ENCODE data around the gene CDK14.

Gene CDK14

GRCh38 chr7:90856351-90857070 lies 260.4 kb downstream of the CDK14 start:
- DNase-seq: no peak

GRCh38 chr7:90857603-90858002 lies 261.5 kb downstream of the CDK14 start:
- no peak for DNase-seq

GRCh38 chr7:90858546-90858945 lies 262.4 kb downstream of the CDK14 start:
- no peak for DNase-seq

GRCh38 chr7:90859521-90859920 lies 263.4 kb downstream of the CDK14 start:
- no peak for DNase-seq

- DNase-seq: no peak
These were observed 268.0 kb downstream of the CDK14 start for GRCh38 chr7:90864088-90864487.

GRCh38 chr7:90869335-90869734 lies 273.2 kb downstream of the CDK14 start:
- DNase-seq: no peak

GRCh38 chr7:90876701-90877100 lies 280.6 kb downstream of the CDK14 start:
- no peak for DNase-seq

GRCh38 chr7:90877201-90877600 lies 281.1 kb downstream of the CDK14 start:
- DNase-seq: no peak

GRCh38 chr7:90879924-90880323 lies 283.8 kb downstream of the CDK14 start:
- DNase-seq: no peak

- no peak for DNase-seq
These were observed 290.3 kb downstream of the CDK14 start for GRCh38 chr7:90886416-90886815.

GRCh38 chr7:90889210-90889609 lies 293.1 kb downstream of the CDK14 start:
- DNase-seq: no peak

GRCh38 chr7:90889644-90890043 lies 293.5 kb downstream of the CDK14 start:
- no peak for DNase-seq

GRCh38 chr7:90891529-90891928 lies 295.4 kb downstream of the CDK14 start:
- DNase-seq: no peak

GRCh38 chr7:90892213-90892612 lies 296.1 kb downstream of the CDK14 start:
- DNase-seq: no peak

GRCh38 chr7:90894122-90894521 lies 298.0 kb downstream of the CDK14 start:
- DNase-seq: no peak

- DNase-seq: no peak
These were observed 300.3 kb downstream of the CDK14 start for GRCh38 chr7:90896458-90896857.

- no peak for DNase-seq
These were observed 301.9 kb downstream of the CDK14 start for GRCh38 chr7:90897961-90898469.

- no peak for DNase-seq
These were observed 304.7 kb downstream of the CDK14 start for GRCh38 chr7:90900628-90901356.

- no peak for DNase-seq
These were observed 307.7 kb downstream of the CDK14 start for GRCh38 chr7:90903841-90904240.

- no peak for DNase-seq
These were observed 314.0 kb downstream of the CDK14 start for GRCh38 chr7:90910136-90910535.

- DNase-seq: no peak
These were observed 320.2 kb downstream of the CDK14 start for GRCh38 chr7:90916319-90916718.

- DNase-seq: no peak
These were observed 321.4 kb downstream of the CDK14 start for GRCh38 chr7:90917539-90917938.

GRCh38 chr7:90918303-90918702 lies 322.2 kb downstream of the CDK14 start:
- no peak for DNase-seq

GRCh38 chr7:90919816-90920215 lies 323.7 kb downstream of the CDK14 start:
- DNase-seq: no peak

Data from activated CD8-positive, alpha-beta memory T cell treated with anti-CD3 and anti-CD28 coated beads, Interleukin-2, amount 50 U/mL, for 48 hours (primary cell).